GM18507 (cell line): ENCODE data around the gene CPSF3.
"Not testable (repeated sequence)": the region's sequence is repeated elsewhere in the genome, so short reads cannot be mapped to it uniquely, and the experiment has no call there.

Source experiments
- DNase-seq: peaks from one replicate; pipeline ENCODE4 v3.0.0; 2011; ENCODE audit warnings: low read depth; ENCODE audit not compliant: insufficient read length; ENCODE audit errors: extremely low spot score
- FAIRE-seq: peaks from 2 replicates; lab custom pipeline; 2011; peaks lifted over from hg19 to GRCh38; lab: Jason Lieb, UNC

Gene CPSF3

DNA sequence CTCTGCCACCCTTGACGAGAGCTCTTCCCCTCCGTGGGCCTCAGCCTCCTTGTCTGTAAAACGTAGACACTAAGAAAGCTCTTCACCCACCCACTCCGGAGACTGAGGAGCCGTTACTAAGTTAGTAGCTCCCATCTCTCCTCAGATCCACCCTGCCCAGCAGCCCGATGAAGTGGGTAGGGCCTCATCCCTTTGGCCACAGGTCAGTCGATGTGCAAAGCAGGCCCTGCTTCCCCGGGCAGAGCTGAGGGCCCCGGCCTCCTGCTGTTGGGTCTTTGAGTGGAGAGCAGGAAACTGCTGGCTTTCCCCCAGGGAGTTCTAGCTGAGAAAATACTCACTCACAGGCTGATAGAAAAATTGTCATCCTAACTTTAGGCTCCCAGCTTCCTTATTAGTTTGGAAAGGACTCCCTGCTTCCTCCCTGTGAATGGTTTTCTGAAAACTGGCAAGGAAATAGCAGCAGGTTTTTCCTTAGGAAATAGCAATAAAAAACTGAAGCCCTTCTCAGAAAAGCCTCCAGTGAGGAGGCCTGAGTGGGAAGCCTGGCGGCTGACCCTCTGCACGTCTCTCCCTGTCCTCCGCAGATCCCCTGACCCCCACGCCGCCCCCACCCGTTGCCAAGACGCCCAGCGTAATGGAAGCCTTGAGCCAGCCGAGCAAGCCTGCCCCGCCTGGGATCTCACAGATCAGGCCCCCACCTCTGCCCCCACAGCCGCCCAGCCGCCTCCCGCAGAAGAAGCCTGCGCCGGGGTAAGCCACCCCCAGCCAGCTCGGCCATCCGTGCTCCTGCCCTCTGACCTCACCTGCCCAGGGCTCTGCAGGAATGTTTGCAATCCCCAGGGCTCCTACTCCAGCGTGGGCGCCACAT is 30.3 kb upstream of the CPSF3 start:
- DNase-seq, result no peak
- FAIRE-seq, result no peak

GRCh38 chr2:9394816-9395215 is 28.6 kb upstream of the CPSF3 start:
- no peak for DNase-seq
- no peak for FAIRE-seq

- DNase-seq, result no peak
- no peak for FAIRE-seq
Measured at GRCh38 chr2:9397201-9397600, 26.3 kb upstream of the CPSF3 start.

DNA sequence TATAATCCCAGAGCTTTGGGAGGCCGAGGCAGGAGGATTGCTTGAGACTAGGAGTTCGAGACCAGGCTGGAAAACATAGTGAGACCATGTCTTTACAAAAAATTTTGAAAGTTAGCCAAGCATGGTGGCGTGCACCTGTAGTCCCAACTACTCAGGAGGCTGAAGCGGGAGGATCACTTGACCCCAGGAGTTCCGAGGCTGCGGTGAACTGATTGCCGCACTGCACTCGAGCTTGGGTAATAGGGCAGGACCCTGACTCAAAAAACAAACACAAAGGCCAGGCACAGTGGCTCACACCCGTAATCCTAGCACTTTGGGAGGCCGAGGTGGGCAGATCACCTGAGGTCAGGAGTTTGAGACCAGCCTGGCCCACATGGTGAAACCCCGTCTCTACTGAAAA is 25.2 kb upstream of the CPSF3 start:
- FAIRE-seq, DNase-seq: not testable (repeated sequence)

GRCh38 chr2:9398881-9399780 is 24.3 kb upstream of the CPSF3 start:
- no peak for FAIRE-seq
- no peak for DNase-seq

- FAIRE-seq, result no peak
- no peak for DNase-seq
Measured at GRCh38 chr2:9400268-9401058, 23.0 kb upstream of the CPSF3 start.

DNA sequence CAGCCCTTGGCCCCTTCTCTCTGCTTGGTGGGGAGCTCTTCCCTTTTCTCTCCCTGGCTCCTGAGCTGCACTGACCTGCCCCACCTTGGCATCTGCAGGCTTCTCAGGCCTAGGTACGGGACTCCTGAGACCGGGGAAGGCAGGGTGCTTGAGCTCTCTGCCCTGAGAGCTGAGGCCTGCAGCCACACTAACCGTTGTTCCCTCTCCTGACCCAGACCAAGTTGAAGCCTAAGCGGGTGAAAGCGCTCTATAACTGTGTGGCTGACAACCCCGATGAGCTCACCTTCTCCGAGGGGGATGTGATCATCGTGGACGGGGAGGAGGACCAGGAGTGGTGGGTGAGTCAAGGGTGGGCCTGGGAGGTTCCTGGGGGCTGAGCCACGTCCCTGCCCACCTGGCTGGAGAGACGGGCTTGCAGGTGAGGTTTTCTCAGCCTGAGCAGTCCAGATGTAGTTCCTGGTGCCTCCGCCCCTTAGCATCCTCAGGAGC is 22.4 kb upstream of the CPSF3 start:
- no peak for DNase-seq
- no peak for FAIRE-seq

GRCh38 chr2:9401646-9402371 is 21.6 kb upstream of the CPSF3 start:
- FAIRE-seq (no peak), DNase-seq (no peak)

- FAIRE-seq (no peak), DNase-seq (no peak)
Measured at GRCh38 chr2:9403924-9404323, 19.5 kb upstream of the CPSF3 start.

DNA sequence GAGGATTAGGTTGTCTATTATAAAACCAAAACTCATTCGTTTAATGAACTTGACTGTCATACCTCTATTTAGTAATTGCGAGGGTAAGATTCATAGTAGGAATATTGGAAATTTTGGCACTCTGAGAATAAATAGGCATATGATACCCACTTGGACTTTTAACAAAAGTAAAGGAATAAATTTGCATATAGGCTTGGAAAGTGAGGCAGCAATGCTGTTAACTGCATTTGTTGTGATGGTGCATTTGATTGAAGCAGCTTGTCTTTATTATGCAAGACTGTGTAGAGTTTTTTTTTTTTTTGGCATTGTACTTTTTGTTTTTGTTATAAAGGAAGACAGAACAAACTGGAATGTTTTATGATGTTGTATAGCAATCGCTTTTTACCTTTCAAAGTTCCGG is 19.0 kb upstream of the CPSF3 start:
- no peak for DNase-seq
- no peak for FAIRE-seq

DNA sequence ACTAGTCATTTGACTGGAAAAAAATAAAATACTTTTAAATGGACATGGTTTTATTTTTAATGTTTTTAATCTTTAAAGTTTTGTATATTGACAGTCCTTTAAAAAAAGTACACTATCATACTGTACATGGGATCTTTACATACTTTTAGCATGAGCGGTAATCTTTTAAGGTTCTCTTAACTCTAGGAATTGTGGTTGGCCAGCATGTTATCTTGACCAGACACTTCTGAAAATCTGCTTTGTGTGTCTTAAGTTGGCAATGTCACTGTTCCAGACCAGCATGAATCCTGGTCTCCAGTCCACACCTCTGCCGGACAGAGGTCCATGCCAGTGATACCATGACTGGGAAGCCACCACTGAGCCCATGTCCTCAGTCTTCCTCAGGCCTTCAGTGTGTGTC is 17.8 kb upstream of the CPSF3 start:
- DNase-seq (no peak), FAIRE-seq (no peak)

DNA sequence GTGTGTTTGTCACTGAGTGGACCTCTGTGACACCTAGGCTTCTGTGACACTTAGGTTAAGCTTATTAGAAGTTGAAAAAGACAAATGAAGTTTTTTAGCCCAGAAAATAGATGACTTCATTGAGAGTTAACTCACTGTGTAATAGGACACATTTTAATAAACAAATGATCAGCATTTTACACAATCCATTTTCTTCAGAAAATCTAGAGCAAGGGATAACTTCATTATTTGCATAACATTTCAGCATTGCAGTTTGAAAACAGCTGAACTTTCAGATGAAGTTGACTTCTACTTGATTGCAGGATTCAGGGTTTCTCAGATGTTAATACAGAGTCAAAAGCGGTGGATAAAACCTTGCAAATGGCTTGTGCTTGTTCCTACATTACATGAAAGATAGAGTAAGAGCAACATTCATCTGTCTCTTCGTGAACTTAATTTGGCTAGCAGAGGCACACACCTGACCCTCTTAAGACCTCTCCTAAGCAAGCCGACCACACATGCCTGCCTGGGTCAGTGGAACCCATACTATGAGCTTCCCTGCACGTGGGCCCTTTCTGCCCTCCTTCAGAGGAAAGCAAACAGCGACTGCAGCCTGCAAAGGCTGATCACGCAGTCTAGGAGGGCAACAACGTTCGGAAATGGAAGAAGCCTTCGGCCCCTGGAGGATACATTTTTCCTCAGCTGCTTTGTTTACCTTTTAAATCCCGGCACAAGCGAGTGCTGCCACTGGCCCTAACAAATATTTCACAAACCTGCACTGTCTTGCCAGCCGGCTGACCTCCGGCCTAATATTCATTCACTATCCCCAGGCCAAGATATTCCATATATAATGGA is 16.7 kb upstream of the CPSF3 start:
- DNase-seq (no peak), FAIRE-seq (no peak)

GRCh38 chr2:9407363-9407811 is 16.1 kb upstream of the CPSF3 start:
- DNase-seq, result no peak
- FAIRE-seq, result no peak

GRCh38 chr2:9408641-9409151 is 14.8 kb upstream of the CPSF3 start:
- no peak for FAIRE-seq
- DNase-seq, result no peak

DNA sequence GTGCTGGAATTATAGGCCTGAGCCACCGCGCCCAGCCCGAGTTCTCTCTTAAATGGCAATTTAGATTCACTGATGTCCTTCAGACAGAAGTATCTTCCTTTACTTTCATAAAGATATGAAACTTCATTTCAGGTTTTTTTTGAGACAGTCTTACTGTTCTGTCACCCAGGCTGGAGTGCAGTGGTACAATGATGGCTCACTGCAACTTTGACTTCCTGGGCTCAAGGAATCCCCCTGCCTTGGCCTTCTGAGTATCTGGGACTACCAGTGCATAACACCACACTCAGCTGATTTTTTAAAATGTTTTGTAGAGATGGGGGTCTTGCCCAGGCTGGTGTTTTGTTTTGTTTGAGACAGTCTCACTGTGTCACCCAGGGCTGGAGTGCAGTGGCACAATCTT is 13.3 kb upstream of the CPSF3 start:
- DNase-seq, result no peak
- no peak for FAIRE-seq

GRCh38 chr2:9412781-9413180 is 10.7 kb upstream of the CPSF3 start:
- FAIRE-seq (no peak), DNase-seq (no peak)

DNA sequence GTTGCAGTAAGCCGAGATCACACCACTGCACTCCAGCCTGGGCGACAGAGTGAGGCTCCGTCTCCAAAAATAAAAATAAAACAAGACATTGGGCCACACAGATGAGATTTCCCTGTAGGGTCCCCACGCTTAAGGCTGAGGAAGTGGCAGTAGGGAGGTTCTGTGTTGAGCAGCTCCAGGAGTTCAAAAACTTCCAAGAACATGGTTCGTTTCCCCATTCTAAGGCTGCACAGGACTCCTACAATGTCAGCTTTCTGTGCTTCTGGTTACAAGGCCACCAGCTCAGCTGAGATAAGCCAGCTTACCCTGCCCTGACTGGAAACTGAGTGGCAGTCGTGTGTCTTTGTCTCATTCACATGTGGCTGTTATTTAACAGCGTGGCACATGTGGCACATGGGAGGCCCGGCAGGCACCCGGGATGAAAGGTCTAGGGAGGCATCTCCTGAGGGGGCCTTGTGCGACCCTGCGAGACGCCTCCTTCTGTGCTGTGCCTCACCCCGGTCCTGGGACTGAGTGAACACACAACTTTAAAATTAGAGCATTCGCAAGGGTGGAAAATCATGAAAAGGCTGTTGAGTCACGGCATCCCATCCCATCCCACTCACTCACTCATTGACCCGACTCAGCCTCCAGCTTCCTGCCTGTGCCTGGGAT is 7.8 kb upstream of the CPSF3 start:
- FAIRE-seq (no peak), DNase-seq (no peak)
